ENCODE data around the gene RRP15.

The RRP15 gene

GRCh38 chr1:218380125-218380977 lies 95.3 kb downstream of the RRP15 start:
- Histone ChIP-seq H3K4me3 (ENCODE audit: low read length) (no peak overlapping the region), H3K9me3 (ENCODE audit: control insufficient read depth, low read depth, low read length) (no peaks in the 10 kb centered on the region), H3K36me3 (ENCODE audit: control insufficient read depth, low read depth, low read length) (no peaks in the 10 kb centered on the region), H3K27me3 (ENCODE audit: control insufficient read depth, insufficient read depth, low read length) (no peaks in the 10 kb centered on the region), H3K27ac (ENCODE audit: low read length) (no peak overlapping the region), H3K4me1 (ENCODE audit: control insufficient read depth, low read depth, low read length) (no peaks in the 10 kb centered on the region), H3K9ac (ENCODE audit: low read length) (no peak overlapping the region)

GRCh38 chr1:218382261-218382660 lies 97.2 kb downstream of the RRP15 start:
- no peaks in the 10 kb centered on the region for H3K36me3 ChIP-seq (ENCODE audit: control insufficient read depth, low read depth, low read length)
- no peak overlapping the region for H3K9ac ChIP-seq (ENCODE audit: low read length)
- no peaks in the 10 kb centered on the region for H3K4me1 ChIP-seq (ENCODE audit: control insufficient read depth, low read depth, low read length)
- H3K27me3 ChIP-seq (ENCODE audit: control insufficient read depth, insufficient read depth, low read length), result no peaks in the 10 kb centered on the region
- no peak overlapping the region for H3K27ac ChIP-seq (ENCODE audit: low read length)
- H3K9me3 ChIP-seq (ENCODE audit: control insufficient read depth, low read depth, low read length), result no peaks in the 10 kb centered on the region
- H3K4me3 ChIP-seq (ENCODE audit: low read length), result no peak overlapping the region

GRCh38 chr1:218383051-218383450 lies 98.0 kb downstream of the RRP15 start:
- Histone ChIP-seq H3K27me3 (ENCODE audit: control insufficient read depth, insufficient read depth, low read length) (no peaks in the 10 kb centered on the region), H3K4me3 (ENCODE audit: low read length) (no peak overlapping the region), H3K27ac (ENCODE audit: low read length) (no peak overlapping the region), H3K9ac (ENCODE audit: low read length) (no peak overlapping the region), H3K36me3 (ENCODE audit: control insufficient read depth, low read depth, low read length) (no peaks in the 10 kb centered on the region), H3K9me3 (ENCODE audit: control insufficient read depth, low read depth, low read length) (no peaks in the 10 kb centered on the region), H3K4me1 (ENCODE audit: control insufficient read depth, low read depth, low read length) (no peaks in the 10 kb centered on the region)

- no peaks in the 10 kb centered on the region for H3K4me1 ChIP-seq (ENCODE audit: control insufficient read depth, low read depth, low read length)
- no peak overlapping the region for H3K9ac ChIP-seq (ENCODE audit: low read length)
- no peak overlapping the region for H3K4me3 ChIP-seq (ENCODE audit: low read length)
- no peaks in the 10 kb centered on the region for H3K27me3 ChIP-seq (ENCODE audit: control insufficient read depth, insufficient read depth, low read length)
- H3K27ac ChIP-seq (ENCODE audit: low read length), result no peak overlapping the region
- H3K9me3 ChIP-seq (ENCODE audit: control insufficient read depth, low read depth, low read length), result no peaks in the 10 kb centered on the region
- H3K36me3 ChIP-seq (ENCODE audit: control insufficient read depth, low read depth, low read length), result no peaks in the 10 kb centered on the region
Measured at GRCh38 chr1:218383681-218384080, 98.6 kb downstream of the RRP15 start.

- Histone ChIP-seq H3K27ac (ENCODE audit: low read length) (no peak overlapping the region), H3K4me1 (ENCODE audit: control insufficient read depth, low read depth, low read length) (no peaks in the 10 kb centered on the region), H3K4me3 (ENCODE audit: low read length) (no peak overlapping the region), H3K36me3 (ENCODE audit: control insufficient read depth, low read depth, low read length) (no peaks in the 10 kb centered on the region), H3K9me3 (ENCODE audit: control insufficient read depth, low read depth, low read length) (no peaks in the 10 kb centered on the region), H3K27me3 (ENCODE audit: control insufficient read depth, insufficient read depth, low read length) (no peaks in the 10 kb centered on the region), H3K9ac (ENCODE audit: low read length) (no peak overlapping the region)
Measured at GRCh38 chr1:218384581-218384993, 99.5 kb downstream of the RRP15 start.
